ENCODE data around the gene ELAC1.
"Not testable (repeated sequence)": the region's sequence is repeated elsewhere in the genome, so short reads cannot be mapped to it uniquely, and the experiment has no call there.

DNA sequence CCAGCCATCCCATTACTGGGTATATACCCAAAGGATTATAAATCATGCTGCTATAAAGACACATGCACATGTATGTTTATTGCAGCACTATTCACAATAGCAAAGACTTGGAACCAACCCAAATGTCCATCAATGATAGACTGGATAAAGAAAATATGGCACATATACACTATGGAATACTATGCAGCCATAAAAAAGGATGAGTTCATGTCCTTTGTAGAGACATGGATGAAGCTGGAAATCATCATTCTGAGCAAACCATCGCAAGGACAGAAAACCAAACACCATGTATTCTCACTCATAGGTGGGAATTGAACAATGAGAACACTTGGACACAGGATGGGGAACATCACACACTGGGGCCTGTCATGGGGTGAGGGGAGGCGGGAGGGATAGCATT is 35.3 kb downstream of the ELAC1 start:
- TF ChIP-seq, protein P1, sequence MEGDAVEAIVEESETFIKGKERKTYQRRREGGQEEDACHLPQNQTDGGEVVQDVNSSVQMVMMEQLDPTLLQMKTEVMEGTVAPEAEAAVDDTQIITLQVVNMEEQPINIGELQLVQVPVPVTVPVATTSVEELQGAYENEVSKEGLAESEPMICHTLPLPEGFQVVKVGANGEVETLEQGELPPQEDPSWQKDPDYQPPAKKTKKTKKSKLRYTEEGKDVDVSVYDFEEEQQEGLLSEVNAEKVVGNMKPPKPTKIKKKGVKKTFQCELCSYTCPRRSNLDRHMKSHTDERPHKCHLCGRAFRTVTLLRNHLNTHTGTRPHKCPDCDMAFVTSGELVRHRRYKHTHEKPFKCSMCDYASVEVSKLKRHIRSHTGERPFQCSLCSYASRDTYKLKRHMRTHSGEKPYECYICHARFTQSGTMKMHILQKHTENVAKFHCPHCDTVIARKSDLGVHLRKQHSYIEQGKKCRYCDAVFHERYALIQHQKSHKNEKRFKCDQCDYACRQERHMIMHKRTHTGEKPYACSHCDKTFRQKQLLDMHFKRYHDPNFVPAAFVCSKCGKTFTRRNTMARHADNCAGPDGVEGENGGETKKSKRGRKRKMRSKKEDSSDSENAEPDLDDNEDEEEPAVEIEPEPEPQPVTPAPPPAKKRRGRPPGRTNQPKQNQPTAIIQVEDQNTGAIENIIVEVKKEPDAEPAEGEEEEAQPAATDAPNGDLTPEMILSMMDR (IDR thresholded peaks at IDR 0.05; ENCODE audit: insufficient read depth, low read depth, low read length): not testable (repeated sequence)
- TF ChIP-seq EZH2 (IDR thresholded peaks at IDR 0.05; ENCODE audit: insufficient read depth, low read length): not testable (repeated sequence)

Data from astrocyte (in vitro differentiated cells and primary cell).